SK-N-SH treated with all-trans-retinoic acid at 6 μM for 48 hours (cell line): ENCODE results near the gene PPP1R16B.

ENCODE experiments used
- ATAC-seq: fragments of 200-7000 bp; cut with Tn5 transposase; 3 replicates; pipeline ENCODE4 v1.9.1; 2020; ENCODE audit warnings: mild to moderate bottlenecking, moderate library complexity
- ARNTL ChIP-seq: fragments of 450-650 bp; formaldehyde crosslinking; IDR thresholded peaks from 2 replicates; pipeline ENCODE4 v1.5.0; 2020; ENCODE audit warnings: low read depth, mild to moderate bottlenecking, moderate library complexity, borderline replicate concordance
- CREB5 ChIP-seq: fragments of 250-450 bp; sonication (Bioruptor Pico); IDR thresholded peaks from 2 replicates; pipeline ENCODE4 v1.5.1; 2020; ENCODE audit warnings: low read depth, mild to moderate bottlenecking, moderate library complexity
- CSDC2 ChIP-seq: fragments of 250-450 bp; sonication (Bioruptor Pico); IDR thresholded peaks from 2 replicates; pipeline ENCODE4 v1.5.0; 2020; ENCODE audit warnings: mild to moderate bottlenecking, moderate library complexity
- CSRNP3 ChIP-seq: fragments of 250-450 bp; sonication (Bioruptor Pico); IDR thresholded peaks from 2 replicates; pipeline ENCODE4 v1.5.1; 2021; ENCODE audit warnings: mild to moderate bottlenecking, moderate library complexity
- ESRRG ChIP-seq: fragments of 250-450 bp; sonication (Bioruptor Pico); IDR thresholded peaks from 2 replicates; pipeline ENCODE4 v1.6.1; 2021; ENCODE audit warnings: mild to moderate bottlenecking
- GLIS3 ChIP-seq: fragments of 250-450 bp; sonication (Bioruptor Pico); IDR thresholded peaks from 2 replicates; pipeline ENCODE4 v1.5.0; 2020; ENCODE audit warnings: mild to moderate bottlenecking, moderate library complexity
- ISL1 ChIP-seq: fragments of 250-450 bp; sonication (Bioruptor Pico); IDR thresholded peaks from 2 replicates; pipeline ENCODE4 v2.1.2; 2022; ENCODE audit warnings: mild to moderate bottlenecking, moderate library complexity
- OSR1 ChIP-seq: fragments of 250-450 bp; sonication (Bioruptor Pico); IDR thresholded peaks from 2 replicates; pipeline ENCODE4 v1.8.0; 2022; ENCODE audit warnings: moderate library complexity, mild to moderate bottlenecking, inconsistent platforms
- PATZ1 ChIP-seq: fragments of 250-450 bp; sonication (Bioruptor Pico); IDR thresholded peaks from 2 replicates; pipeline ENCODE4 v1.8.0; 2020; ENCODE audit warnings: mild to moderate bottlenecking, moderate library complexity, borderline replicate concordance
- POU6F1 ChIP-seq: fragments of 250-450 bp; sonication (Bioruptor Pico); IDR thresholded peaks from 2 replicates; pipeline ENCODE4 v1.8.0; 2021; ENCODE audit warnings: low read depth, mild to moderate bottlenecking, moderate library complexity, borderline replicate concordance
- PPARA ChIP-seq: fragments of 250-450 bp; sonication (Bioruptor Pico); IDR thresholded peaks from 2 replicates; pipeline ENCODE4 v1.5.0; 2020; ENCODE audit warnings: mild to moderate bottlenecking, borderline replicate concordance
- RARB ChIP-seq: fragments of 250-450 bp; sonication (Bioruptor Pico); IDR thresholded peaks from 2 replicates; pipeline ENCODE4 v1.8.0; 2021; ENCODE audit warnings: mild to moderate bottlenecking, moderate library complexity
- TCF4 ChIP-seq: fragments of 250-450 bp; sonication (Bioruptor Pico); IDR thresholded peaks from 2 replicates; pipeline ENCODE4 v1.8.0; 2021; ENCODE audit warnings: mild to moderate bottlenecking, moderate library complexity, borderline replicate concordance
- TOX ChIP-seq: fragments of 250-450 bp; sonication (Bioruptor Pico); IDR thresholded peaks from 2 replicates; pipeline ENCODE4 v1.8.0; 2021; ENCODE audit warnings: mild to moderate bottlenecking, moderate library complexity, borderline replicate concordance
- ZC3H10 ChIP-seq: fragments of 250-450 bp; sonication (Bioruptor Pico); IDR thresholded peaks from 2 replicates; pipeline ENCODE4 v1.5.1; 2021; ENCODE audit warnings: mild to moderate bottlenecking, moderate library complexity
- ZFP3 ChIP-seq: fragments of 250-450 bp; sonication (Bioruptor Pico); IDR thresholded peaks from 2 replicates; pipeline ENCODE4 v1.5.0; 2020; ENCODE audit warnings: mild to moderate bottlenecking, moderate library complexity
- ZFP30 ChIP-seq: fragments of 450-650 bp; formaldehyde crosslinking; IDR thresholded peaks from 2 replicates; pipeline ENCODE4 v1.5.0; 2022; ENCODE audit warnings: mild to moderate bottlenecking, moderate library complexity
- ZNF565 ChIP-seq: fragments of 450-650 bp; formaldehyde crosslinking; conservative IDR thresholded peaks from 2 replicates; pipeline ENCODE4 v1.5.0; 2020; ENCODE audit warnings: low read depth, mild to moderate bottlenecking, moderate library complexity
- ZNF70 ChIP-seq: fragments of 450-650 bp; formaldehyde crosslinking; IDR thresholded peaks from 2 replicates; pipeline ENCODE4 v1.5.0; 2020; ENCODE audit warnings: mild to moderate bottlenecking, moderate library complexity
- ZNF8 ChIP-seq: fragments of 450-650 bp; formaldehyde crosslinking; IDR thresholded peaks from 2 replicates; pipeline ENCODE4 v1.5.0; 2020; ENCODE audit warnings: mild to moderate bottlenecking, moderate library complexity
- TF ChIP-seq, protein P1 (sequence below): fragments of 250-450 bp; sonication (Bioruptor Pico); IDR thresholded peaks from 2 replicates; pipeline ENCODE4 v1.5.0; 2020; ENCODE audit warnings: mild to moderate bottlenecking, moderate library complexity

The PPP1R16B gene

GRCh38 chr20:38953630-38954340 is 148.3 kb downstream of the PPP1R16B start:
- ATAC-seq: no peak
- no peak for TF ChIP-seq ZNF70 (CRISPR knock-in tag)
- no peak for TF ChIP-seq GLIS3 (CRISPR knock-in tag)
- no peak for TF ChIP-seq ZNF565
- TF ChIP-seq ARNTL (CRISPR knock-in tag): no peak
- TF ChIP-seq OSR1 (CRISPR knock-in tag): no peak
- no peak for TF ChIP-seq TOX (CRISPR knock-in tag)
- no peak for TF ChIP-seq PPARA (CRISPR knock-in tag)
- TF ChIP-seq, protein P1, sequence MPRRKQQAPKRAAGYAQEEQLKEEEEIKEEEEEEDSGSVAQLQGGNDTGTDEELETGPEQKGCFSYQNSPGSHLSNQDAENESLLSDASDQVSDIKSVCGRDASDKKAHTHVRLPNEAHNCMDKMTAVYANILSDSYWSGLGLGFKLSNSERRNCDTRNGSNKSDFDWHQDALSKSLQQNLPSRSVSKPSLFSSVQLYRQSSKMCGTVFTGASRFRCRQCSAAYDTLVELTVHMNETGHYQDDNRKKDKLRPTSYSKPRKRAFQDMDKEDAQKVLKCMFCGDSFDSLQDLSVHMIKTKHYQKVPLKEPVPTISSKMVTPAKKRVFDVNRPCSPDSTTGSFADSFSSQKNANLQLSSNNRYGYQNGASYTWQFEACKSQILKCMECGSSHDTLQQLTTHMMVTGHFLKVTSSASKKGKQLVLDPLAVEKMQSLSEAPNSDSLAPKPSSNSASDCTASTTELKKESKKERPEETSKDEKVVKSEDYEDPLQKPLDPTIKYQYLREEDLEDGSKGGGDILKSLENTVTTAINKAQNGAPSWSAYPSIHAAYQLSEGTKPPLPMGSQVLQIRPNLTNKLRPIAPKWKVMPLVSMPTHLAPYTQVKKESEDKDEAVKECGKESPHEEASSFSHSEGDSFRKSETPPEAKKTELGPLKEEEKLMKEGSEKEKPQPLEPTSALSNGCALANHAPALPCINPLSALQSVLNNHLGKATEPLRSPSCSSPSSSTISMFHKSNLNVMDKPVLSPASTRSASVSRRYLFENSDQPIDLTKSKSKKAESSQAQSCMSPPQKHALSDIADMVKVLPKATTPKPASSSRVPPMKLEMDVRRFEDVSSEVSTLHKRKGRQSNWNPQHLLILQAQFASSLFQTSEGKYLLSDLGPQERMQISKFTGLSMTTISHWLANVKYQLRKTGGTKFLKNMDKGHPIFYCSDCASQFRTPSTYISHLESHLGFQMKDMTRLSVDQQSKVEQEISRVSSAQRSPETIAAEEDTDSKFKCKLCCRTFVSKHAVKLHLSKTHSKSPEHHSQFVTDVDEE (CRISPR knock-in tag): no peak
- no peak for TF ChIP-seq TCF4 (CRISPR knock-in tag)
- no peak for TF ChIP-seq POU6F1 (CRISPR knock-in tag)
- no peak for TF ChIP-seq ZC3H10 (CRISPR knock-in tag)
- no peak for TF ChIP-seq ZFP30 (CRISPR knock-in tag)
- TF ChIP-seq CSRNP3: no peak
- no peak for TF ChIP-seq CSDC2 (CRISPR knock-in tag)
- no peak for TF ChIP-seq ESRRG (CRISPR knock-in tag)
- TF ChIP-seq, all 23 proteins: peak for 0

GRCh38 chr20:38957235-38957876 is 151.9 kb downstream of the PPP1R16B start:
- TF ChIP-seq ISL1 (no peak), ZNF565 (no peak), TCF4 (CRISPR knock-in tag) (no peak), POU6F1 (CRISPR knock-in tag) (no peak), ZNF70 (CRISPR knock-in tag) (no peak), ZFP3 (CRISPR knock-in tag) (no peak), ZNF8 (CRISPR knock-in tag) (no peak), OSR1 (CRISPR knock-in tag) (no peak), GLIS3 (CRISPR knock-in tag) (no peak), ARNTL (CRISPR knock-in tag) (no peak), ESRRG (CRISPR knock-in tag) (no peak), CREB5 (CRISPR knock-in tag) (no peak), CSRNP3 (no peak), RARB (CRISPR knock-in tag) (no peak), PATZ1 (no peak)
- TF ChIP-seq, protein P1 (CRISPR knock-in tag): no peak
- TF ChIP-seq, all 23 proteins: peak for 0
- no peak for ATAC-seq
